ENCODE data around the gene POPDC3.

GRCh38 chr6:105109955-105110895 lies 69.6 kb downstream of the POPDC3 start:
- TF ChIP-seq CTCF (IDR thresholded peaks at IDR 0.05) (no peak), POLR2AphosphoS5 (IDR thresholded peaks at IDR 0.05) (no peak)
